Measurements from ENCODE around the gene TAOK3.

DNA sequence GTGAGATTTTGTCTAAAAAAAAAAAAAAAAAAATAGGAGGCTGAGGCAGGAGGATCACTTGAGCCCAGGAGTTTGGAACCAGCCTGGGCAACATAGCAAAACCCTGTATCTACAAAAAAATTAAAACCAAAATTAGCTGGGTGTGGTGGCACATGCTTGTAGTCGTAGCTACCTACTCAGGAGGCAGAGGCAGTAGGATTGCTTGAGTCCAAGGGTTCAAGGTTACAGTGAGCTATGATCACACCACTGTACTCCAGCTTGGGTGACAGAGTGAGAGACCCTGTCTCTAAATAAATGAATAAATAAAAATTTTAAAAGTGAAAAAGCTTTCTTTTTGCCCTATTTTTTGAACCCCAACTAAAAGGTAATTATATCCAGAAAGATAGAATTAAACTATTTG is 123.2 kb downstream of the TAOK3 start:
- TF ChIP-seq, protein P1, sequence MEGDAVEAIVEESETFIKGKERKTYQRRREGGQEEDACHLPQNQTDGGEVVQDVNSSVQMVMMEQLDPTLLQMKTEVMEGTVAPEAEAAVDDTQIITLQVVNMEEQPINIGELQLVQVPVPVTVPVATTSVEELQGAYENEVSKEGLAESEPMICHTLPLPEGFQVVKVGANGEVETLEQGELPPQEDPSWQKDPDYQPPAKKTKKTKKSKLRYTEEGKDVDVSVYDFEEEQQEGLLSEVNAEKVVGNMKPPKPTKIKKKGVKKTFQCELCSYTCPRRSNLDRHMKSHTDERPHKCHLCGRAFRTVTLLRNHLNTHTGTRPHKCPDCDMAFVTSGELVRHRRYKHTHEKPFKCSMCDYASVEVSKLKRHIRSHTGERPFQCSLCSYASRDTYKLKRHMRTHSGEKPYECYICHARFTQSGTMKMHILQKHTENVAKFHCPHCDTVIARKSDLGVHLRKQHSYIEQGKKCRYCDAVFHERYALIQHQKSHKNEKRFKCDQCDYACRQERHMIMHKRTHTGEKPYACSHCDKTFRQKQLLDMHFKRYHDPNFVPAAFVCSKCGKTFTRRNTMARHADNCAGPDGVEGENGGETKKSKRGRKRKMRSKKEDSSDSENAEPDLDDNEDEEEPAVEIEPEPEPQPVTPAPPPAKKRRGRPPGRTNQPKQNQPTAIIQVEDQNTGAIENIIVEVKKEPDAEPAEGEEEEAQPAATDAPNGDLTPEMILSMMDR (IDR thresholded peaks at IDR 0.05; ENCODE audit: insufficient read depth, low read depth, low read length), result no peak
- TF ChIP-seq EZH2 (IDR thresholded peaks at IDR 0.05; ENCODE audit: insufficient read depth, low read length), result no peak

Data from astrocyte (in vitro differentiated cells and primary cell).